HepG2 (cell line): ENCODE results near the gene SNRNP27. TPM values are rescaled to one million over a fixed set of nuclear protein-coding genes. Genes with fewer than 3 reads are reported as not detected.

Experiments
- CBX2 ChIP-seq, 2 experiments: fragments of 200-600 bp in 1 of 2; sonication (generic); formaldehyde crosslinking in 1 of 2; IDR thresholded peaks; 2 replicates each; pipeline versions ENCODE4 v1.7.0 to v1.8.1; 2018 to 2022; ENCODE audit warnings: low read depth in 2 of 2, low read length in 1 of 2, mild to moderate bottlenecking in 1 of 2, missing genetic modification reagents in 1 of 2
- DDIT3 ChIP-seq: sonication (generic); formaldehyde crosslinking; IDR thresholded peaks from 2 replicates; pipeline ENCODE4 v1.4.0; 2020; ENCODE audit warnings: mild to moderate bottlenecking, missing genetic modification reagents
- KDM5B ChIP-seq: sonication (generic); formaldehyde crosslinking; IDR thresholded peaks from 2 replicates; pipeline ENCODE4 v1.4.0; 2020; ENCODE audit warnings: missing genetic modification reagents, mild to moderate bottlenecking, borderline replicate concordance
- MAFF ChIP-seq: IDR thresholded peaks from 2 replicates; pipeline ENCODE4 v1.6.1; 2011; ENCODE audit warnings: low read depth, low read length, improper control_type of control experiment
- ZNF331 ChIP-seq: sonication (generic); formaldehyde crosslinking; IDR thresholded peaks from 2 replicates; pipeline ENCODE4 v1.4.0; 2020; ENCODE audit warnings: missing genetic modification reagents
- ZNF557 ChIP-seq: sonication (generic); formaldehyde crosslinking; IDR thresholded peaks from 2 replicates; pipeline ENCODE4 v1.4.0; 2020; ENCODE audit warnings: missing genetic modification reagents
- ZNF709 ChIP-seq: sonication (generic); formaldehyde crosslinking; IDR thresholded peaks from 2 replicates; pipeline ENCODE4 v1.5.0; 2020; ENCODE audit warnings: mild to moderate bottlenecking, missing genetic modification reagents
- polyA plus RNA-seq, 8 experiments: library from polyadenylated mRNA; depleted of rRNA in 3 of 8; stranded (reverse) in 7 of 8; unstranded in 1 of 8; fragments of >200 nt; fragmentation: Illumina TruSeq in 4 of 8; extraction: Trizol in 4 of 8; gene quantifications; 2 replicates each; pipeline versions ENCODE4 v1.2.1 to v1.2.3, GENCODE V29; 2011 to 2016; ENCODE audit warnings: low read depth in 4 of 8, missing spikeins in 1 of 8, mixed read lengths in 1 of 8; ENCODE audit not compliant: insufficient read depth in 1 of 8
- total RNA-seq, 5 experiments: library from RNA; depleted of rRNA; stranded (reverse); fragments of >200 nt; fragmentation: Illumina TruSeq; extraction: Trizol; gene quantifications; 2 replicates each; pipeline ENCODE4 v1.2.3, GENCODE V29; 2016; ENCODE audit warnings: low read depth in 1 of 5
- TF ChIP-seq, protein P1 (sequence below): sonication (generic); formaldehyde crosslinking; IDR thresholded peaks from 2 replicates; pipeline ENCODE4 v1.4.0; 2020; ENCODE audit warnings: missing genetic modification reagents
- TF ChIP-seq, protein P2 (sequence below): sonication (generic); formaldehyde crosslinking; IDR thresholded peaks from 2 replicates; pipeline ENCODE4 v1.4.0; 2020; ENCODE audit warnings: mild to moderate bottlenecking, missing genetic modification reagents
- TF ChIP-seq, protein P3 (sequence below), 2 experiments: sonication (generic) in 1 of 2; formaldehyde crosslinking in 1 of 2; IDR thresholded peaks; 2 replicates each; pipeline versions ENCODE4 v1.5.1 to v1.6.1; 2011 to 2020; ENCODE audit warnings: borderline replicate concordance in 1 of 2, low read depth in 1 of 2, low read length in 1 of 2, mild to moderate bottlenecking in 1 of 2, missing genetic modification reagents in 1 of 2, moderate library complexity in 1 of 2
- TF ChIP-seq, protein P4 (sequence below): sonication (generic); formaldehyde crosslinking; IDR thresholded peaks from 2 replicates; pipeline ENCODE4 v1.5.0; 2020; ENCODE audit warnings: mild to moderate bottlenecking, missing genetic modification reagents

The SNRNP27 gene
- total and polyA plus RNA-seq, 2 of the 13 experiments (the other 11 are each of a cell fraction or from before 2014, with no cell fraction given) = 49.8 to 54.6 TPM

DNA sequence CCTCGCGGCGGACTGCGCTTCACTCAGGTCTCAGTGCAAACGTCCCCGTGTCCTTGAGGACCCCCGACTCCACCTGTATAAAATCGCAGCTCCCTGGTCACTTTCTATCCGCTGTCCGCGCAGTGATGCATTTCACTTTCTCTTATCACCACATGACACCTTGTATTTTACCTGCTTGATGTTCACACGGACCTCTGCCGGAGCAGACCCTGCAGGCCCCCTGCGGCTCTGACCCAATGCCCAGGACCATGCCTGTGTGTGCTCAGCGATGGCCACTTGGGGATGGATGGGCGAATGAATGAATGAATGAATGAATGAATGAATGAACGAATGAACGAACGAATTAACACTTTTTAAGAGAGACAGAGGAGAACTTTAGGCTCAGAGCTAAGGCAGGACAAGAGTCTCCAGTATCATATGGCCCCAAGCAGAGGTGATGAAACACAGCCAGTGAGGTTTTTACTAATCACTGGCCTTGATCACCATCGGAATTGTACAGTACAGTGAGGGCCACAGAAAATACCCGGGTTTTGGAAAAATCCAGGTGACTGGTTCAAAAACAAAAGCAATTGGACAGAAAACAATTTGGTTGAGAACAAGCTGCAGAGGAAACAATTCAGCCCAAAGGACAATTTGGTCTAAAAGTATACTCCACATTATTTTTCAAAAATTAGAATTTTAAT is 55.3 kb downstream of the SNRNP27 start (continued):
- TF ChIP-seq, protein P1, sequence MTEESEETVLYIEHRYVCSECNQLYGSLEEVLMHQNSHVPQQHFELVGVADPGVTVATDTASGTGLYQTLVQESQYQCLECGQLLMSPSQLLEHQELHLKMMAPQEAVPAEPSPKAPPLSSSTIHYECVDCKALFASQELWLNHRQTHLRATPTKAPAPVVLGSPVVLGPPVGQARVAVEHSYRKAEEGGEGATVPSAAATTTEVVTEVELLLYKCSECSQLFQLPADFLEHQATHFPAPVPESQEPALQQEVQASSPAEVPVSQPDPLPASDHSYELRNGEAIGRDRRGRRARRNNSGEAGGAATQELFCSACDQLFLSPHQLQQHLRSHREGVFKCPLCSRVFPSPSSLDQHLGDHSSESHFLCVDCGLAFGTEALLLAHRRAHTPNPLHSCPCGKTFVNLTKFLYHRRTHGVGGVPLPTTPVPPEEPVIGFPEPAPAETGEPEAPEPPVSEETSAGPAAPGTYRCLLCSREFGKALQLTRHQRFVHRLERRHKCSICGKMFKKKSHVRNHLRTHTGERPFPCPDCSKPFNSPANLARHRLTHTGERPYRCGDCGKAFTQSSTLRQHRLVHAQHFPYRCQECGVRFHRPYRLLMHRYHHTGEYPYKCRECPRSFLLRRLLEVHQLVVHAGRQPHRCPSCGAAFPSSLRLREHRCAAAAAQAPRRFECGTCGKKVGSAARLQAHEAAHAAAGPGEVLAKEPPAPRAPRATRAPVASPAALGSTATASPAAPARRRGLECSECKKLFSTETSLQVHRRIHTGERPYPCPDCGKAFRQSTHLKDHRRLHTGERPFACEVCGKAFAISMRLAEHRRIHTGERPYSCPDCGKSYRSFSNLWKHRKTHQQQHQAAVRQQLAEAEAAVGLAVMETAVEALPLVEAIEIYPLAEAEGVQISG (CRISPR knock-in tag) = no peak
- TF ChIP-seq DDIT3 = no peak
- TF ChIP-seq ZNF331 (CRISPR knock-in tag) = no peak
- TF ChIP-seq, protein P2, sequence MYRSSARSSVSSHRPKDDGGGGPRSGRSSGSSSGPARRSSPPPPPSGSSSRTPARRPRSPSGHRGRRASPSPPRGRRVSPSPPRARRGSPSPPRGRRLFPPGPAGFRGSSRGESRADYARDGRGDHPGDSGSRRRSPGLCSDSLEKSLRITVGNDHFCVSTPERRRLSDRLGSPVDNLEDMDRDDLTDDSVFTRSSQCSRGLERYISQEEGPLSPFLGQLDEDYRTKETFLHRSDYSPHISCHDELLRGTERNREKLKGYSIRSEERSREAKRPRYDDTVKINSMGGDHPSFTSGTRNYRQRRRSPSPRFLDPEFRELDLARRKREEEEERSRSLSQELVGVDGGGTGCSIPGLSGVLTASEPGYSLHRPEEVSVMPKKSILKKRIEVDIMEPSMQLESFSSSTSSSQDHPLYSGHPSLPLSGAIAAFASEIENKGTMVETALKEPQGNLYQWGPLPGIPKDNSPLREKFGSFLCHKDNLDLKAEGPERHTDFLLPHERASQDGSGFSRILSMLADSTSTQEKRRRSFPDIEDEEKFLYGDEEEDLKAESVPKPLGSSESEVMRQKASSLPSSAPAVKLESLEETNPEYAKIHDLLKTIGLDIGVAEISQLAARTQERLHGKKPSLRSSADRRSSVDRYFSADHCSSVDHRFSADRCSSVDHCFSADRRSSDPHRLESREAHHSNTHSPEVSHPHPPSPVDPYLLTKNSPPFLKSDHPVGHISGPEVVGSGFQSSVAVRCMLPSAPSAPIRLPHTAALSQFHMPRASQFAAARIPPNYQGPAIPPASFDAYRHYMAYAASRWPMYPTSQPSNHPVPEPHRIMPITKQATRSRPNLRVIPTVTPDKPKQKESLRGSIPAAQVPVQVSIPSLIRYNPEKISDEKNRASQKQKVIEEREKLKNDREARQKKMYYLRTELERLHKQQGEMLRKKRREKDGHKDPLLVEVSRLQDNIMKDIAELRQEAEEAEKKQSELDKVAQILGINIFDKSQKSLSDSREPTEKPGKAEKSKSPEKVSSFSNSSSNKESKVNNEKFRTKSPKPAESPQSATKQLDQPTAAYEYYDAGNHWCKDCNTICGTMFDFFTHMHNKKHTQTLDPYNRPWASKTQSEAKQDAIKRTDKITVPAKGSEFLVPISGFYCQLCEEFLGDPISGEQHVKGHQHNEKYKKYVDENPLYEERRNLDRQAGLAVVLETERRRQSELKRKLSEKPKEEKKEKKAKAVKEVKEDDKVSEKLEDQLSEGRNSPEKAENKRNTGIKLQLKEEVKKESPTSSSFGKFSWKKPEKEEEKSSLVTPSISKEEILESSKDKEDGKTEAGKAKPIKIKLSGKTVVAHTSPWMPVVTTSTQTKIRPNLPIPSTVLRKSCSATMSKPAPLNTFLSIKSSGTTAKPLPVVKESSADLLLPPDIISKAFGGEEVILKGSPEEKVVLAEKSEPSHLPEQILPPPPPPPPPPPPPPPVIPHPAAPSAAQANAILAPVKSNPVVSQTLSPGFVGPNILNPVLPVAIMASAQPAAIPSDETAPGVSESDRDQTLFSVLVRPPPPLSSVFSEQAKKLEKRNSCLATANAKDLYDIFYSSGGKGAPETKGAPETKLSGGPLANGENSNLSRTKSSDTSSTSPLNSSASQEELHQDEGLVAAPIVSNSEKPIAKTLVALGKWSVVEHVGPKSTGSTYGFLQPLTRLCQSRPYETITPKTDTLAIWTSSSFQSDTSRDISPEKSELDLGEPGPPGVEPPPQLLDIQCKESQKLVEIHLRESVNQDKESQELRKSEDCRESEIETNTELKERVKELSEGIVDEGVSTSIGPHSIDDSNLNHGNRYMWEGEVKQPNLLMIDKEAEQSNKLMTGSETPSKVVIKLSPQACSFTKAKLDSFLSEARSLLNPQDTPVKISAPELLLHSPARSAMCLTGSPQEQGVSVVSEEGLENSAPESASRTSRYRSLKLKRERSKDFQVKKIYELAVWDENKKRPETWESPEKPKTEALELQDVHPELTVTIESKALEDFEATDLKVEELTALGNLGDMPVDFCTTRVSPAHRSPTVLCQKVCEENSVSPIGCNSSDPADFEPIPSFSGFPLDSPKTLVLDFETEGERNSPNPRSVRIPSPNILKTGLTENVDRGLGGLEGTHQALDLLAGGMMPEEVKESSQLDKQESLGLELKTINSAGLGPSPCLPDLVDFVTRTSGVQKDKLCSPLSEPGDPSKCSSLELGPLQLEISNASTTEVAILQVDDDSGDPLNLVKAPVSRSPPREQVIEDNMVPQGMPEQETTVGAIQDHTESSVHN (CRISPR knock-in tag) = no peak
- no peak for TF ChIP-seq ZNF557
- no peak for TF ChIP-seq MAFF
- TF ChIP-seq, protein P3, sequence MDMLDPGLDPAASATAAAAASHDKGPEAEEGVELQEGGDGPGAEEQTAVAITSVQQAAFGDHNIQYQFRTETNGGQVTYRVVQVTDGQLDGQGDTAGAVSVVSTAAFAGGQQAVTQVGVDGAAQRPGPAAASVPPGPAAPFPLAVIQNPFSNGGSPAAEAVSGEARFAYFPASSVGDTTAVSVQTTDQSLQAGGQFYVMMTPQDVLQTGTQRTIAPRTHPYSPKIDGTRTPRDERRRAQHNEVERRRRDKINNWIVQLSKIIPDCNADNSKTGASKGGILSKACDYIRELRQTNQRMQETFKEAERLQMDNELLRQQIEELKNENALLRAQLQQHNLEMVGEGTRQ (IDR thresholded peaks at IDR 0.05; ENCODE audit: low read depth, low read length) = no peak
- TF ChIP-seq, protein P3 (CRISPR knock-in tag; IDR thresholded peaks at IDR 0.05; ENCODE audit: borderline replicate concordance) = no peak
- TF ChIP-seq, protein P4, sequence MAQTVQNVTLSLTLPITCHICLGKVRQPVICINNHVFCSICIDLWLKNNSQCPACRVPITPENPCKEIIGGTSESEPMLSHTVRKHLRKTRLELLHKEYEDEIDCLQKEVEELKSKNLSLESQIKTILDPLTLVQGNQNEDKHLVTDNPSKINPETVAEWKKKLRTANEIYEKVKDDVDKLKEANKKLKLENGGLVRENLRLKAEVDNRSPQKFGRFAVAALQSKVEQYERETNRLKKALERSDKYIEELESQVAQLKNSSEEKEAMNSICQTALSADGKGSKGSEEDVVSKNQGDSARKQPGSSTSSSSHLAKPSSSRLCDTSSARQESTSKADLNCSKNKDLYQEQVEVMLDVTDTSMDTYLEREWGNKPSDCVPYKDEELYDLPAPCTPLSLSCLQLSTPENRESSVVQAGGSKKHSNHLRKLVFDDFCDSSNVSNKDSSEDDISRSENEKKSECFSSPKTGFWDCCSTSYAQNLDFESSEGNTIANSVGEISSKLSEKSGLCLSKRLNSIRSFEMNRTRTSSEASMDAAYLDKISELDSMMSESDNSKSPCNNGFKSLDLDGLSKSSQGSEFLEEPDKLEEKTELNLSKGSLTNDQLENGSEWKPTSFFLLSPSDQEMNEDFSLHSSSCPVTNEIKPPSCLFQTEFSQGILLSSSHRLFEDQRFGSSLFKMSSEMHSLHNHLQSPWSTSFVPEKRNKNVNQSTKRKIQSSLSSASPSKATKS (CRISPR knock-in tag) = no peak
- 0 out of 2 replicates have a peak, but pooled peaks have one; percentile 2 for TF ChIP-seq KDM5B (CRISPR knock-in tag)
- no peak for TF ChIP-seq CBX2 (IDR thresholded peaks at IDR 0.05; ENCODE audit: low read depth, low read length)
- TF ChIP-seq CBX2 (CRISPR knock-in tag; IDR thresholded peaks at IDR 0.05; ENCODE audit: low read depth) = no peak
- no peak for TF ChIP-seq ZNF709
